HCT116 (cell line): ENCODE results near the gene TPD52L1. TPM values are rescaled to one million over a fixed set of nuclear protein-coding genes. Genes with fewer than 3 reads are reported as not detected.

Experiments
- ATAC-seq: fragments of 200-7000 bp; cut with Tn5 transposase; 2 replicates; pipeline ENCODE4 v1.9.1; 2020; ENCODE audit warnings: mild to moderate bottlenecking, moderate library complexity
- BruUV-seq: library from RNA; stranded (reverse); fragments of 400-500 nt; replicated peaks from 2 replicates; lab custom pipeline; 2021; lab: Mats Ljungman, UMichigan
- CTCF ChIA-PET: fragments of 300-600 bp; sonication (Branson Sonifier 250); formaldehyde crosslinking; loops from one replicate; lab custom pipeline; 2021; ENCODE audit warnings: antibody characterized with exemption; lab: Charles Lee
- POLR2A ChIA-PET: fragments of 300-600, 350-600 bp; sonication (Branson Sonifier 250); formaldehyde crosslinking; loops from one replicate; lab custom pipeline; 2021; ENCODE audit warnings: antibody characterized with exemption; lab: Charles Lee
- RAD21 ChIA-PET, 2 experiments: fragments of 300-600 bp; sonication (Branson Sonifier 250); formaldehyde crosslinking; loops; one replicate each; lab custom pipeline; 2023; ENCODE audit warnings: low total read pairs in 2 of 2; ENCODE audit not compliant: uncharacterized antibody in 2 of 2, unreplicated experiment in 2 of 2, low non-redundant PET in 1 of 2; lab: Charles Lee
- DNase-seq: peaks from one replicate; pipeline ENCODE4 v3.0.0-alpha.2; 2010; ENCODE audit warnings: low read depth, low spot score
- H2AFZ ChIP-seq: fragments of 200-600 bp; shearing (Covaris generic), sonication (generic); 2 replicates; pipeline ENCODE4 v1.6.1; 2017; ENCODE audit warnings: low read depth, mixed run types, mixed read lengths, antibody characterized with exemption, low read length; ENCODE audit not compliant: poor library complexity, severe bottlenecking
- H3K27ac ChIP-seq: 2 replicates; pipeline ENCODE4 v1.5.1; 2012; ENCODE audit warnings: low read depth, low read length
- H3K27me3 ChIP-seq: fragments of 200-600 bp; sonication (generic); 2 replicates; pipeline ENCODE4 v1.6.1; 2016; ENCODE audit warnings: mixed run types, low read length, mixed read lengths; ENCODE audit not compliant: insufficient read depth
- H3K36me3 ChIP-seq, 2 experiments: fragments of 200-500 bp in 1 of 2; fragments of 200-600 bp in 1 of 2; sonication (Bioruptor generic) in 1 of 2; sonication (generic) in 1 of 2; 2 replicates each; pipeline versions ENCODE4 v1.5.1 to v1.6.1; 2014 to 2016; ENCODE audit warnings: low read length in 2 of 2, inconsistent platforms in 1 of 2, mixed read lengths in 1 of 2, mixed run types in 1 of 2; ENCODE audit not compliant: insufficient read depth in 2 of 2, control insufficient read depth in 1 of 2
- H3K4me1 ChIP-seq, 2 experiments: fragments of 200-600 bp in 1 of 2; sonication (generic) in 1 of 2; 2 replicates each; pipeline versions ENCODE4 v1.5.1 to v1.6.1; 2012 to 2017; ENCODE audit warnings: low read length in 2 of 2, inconsistent platforms in 1 of 2, mild to moderate bottlenecking in 1 of 2, mixed read lengths in 1 of 2, mixed run types in 1 of 2, moderate library complexity in 1 of 2; ENCODE audit not compliant: insufficient read depth in 2 of 2, control insufficient read depth in 1 of 2
- H3K4me2 ChIP-seq: fragments of 200-600 bp; sonication (generic); 2 replicates; pipeline ENCODE4 v1.6.1; 2017; ENCODE audit warnings: mixed run types, low read length, mixed read lengths
- H3K4me3 ChIP-seq, 2 experiments: fragments of 200-600 bp in 1 of 2; sonication (generic) in 1 of 2; replicated peaks in 1 of 2; 2 replicates each; pipeline ENCODE4 v1.5.1; 2011 to 2016; ENCODE audit warnings: low read length in 2 of 2, control low read depth in 1 of 2, low read depth in 1 of 2, mild to moderate bottlenecking in 1 of 2, mixed read lengths in 1 of 2, mixed run types in 1 of 2
- H3K79me2 ChIP-seq: fragments of 200-600 bp; sonication (generic); 2 replicates; pipeline ENCODE4 v1.6.1; 2017; ENCODE audit warnings: mild to moderate bottlenecking, mixed run types, low read length, moderate library complexity, mixed read lengths; ENCODE audit not compliant: insufficient read depth
- H3K9ac ChIP-seq: fragments of 200-600 bp; sonication (generic); 2 replicates; pipeline ENCODE4 v1.6.1; 2016; ENCODE audit warnings: low read length, mixed read lengths
- H3K9me2 ChIP-seq: fragments of 200-600 bp; sonication (generic), shearing (Covaris generic); 2 replicates; pipeline ENCODE4 v1.6.1; 2017; ENCODE audit warnings: mixed run types, mild to moderate bottlenecking, moderate library complexity; ENCODE audit not compliant: insufficient read depth
- H3K9me3 ChIP-seq, 2 experiments: fragments of 200-500 bp in 1 of 2; fragments of 200-600 bp in 1 of 2; sonication (Bioruptor generic) in 1 of 2; sonication (generic) in 1 of 2; 2 replicates each; pipeline ENCODE4 v1.6.1; 2014 to 2017; ENCODE audit warnings: low read length in 2 of 2, mixed read lengths in 2 of 2, inconsistent platforms in 1 of 2, low read depth in 1 of 2, mild to moderate bottlenecking in 1 of 2, mixed run types in 1 of 2, moderate library complexity in 1 of 2; ENCODE audit not compliant: control insufficient read depth in 1 of 2, insufficient read depth in 1 of 2
- H4K20me1 ChIP-seq: fragments of 200-600 bp; sonication (generic), shearing (Covaris generic); 2 replicates; pipeline ENCODE4 v1.6.1; 2017; ENCODE audit warnings: mixed run types, mild to moderate bottlenecking, moderate library complexity; ENCODE audit not compliant: insufficient read depth
- CBX3 ChIP-seq: IDR thresholded peaks from 2 replicates; pipeline ENCODE4 v1.6.1; 2012; ENCODE audit warnings: low read depth
- CEBPB ChIP-seq: IDR thresholded peaks from 2 replicates; pipeline ENCODE4 v1.6.1; 2012; ENCODE audit warnings: low read depth
- CTCF ChIP-seq, 3 experiments: fragments of 200-600 bp in 1 of 3; sonication (generic) in 1 of 3; IDR thresholded peaks in 2 of 3; conservative IDR thresholded peaks in 1 of 3; 2 replicates each; pipeline ENCODE4 v1.5.1; 2012 to 2017; ENCODE audit warnings: low read depth in 2 of 3, low read length in 2 of 3, antibody characterized with exemption in 1 of 3, borderline replicate concordance in 1 of 3, control low read depth in 1 of 3, mild to moderate bottlenecking in 1 of 3, mixed read lengths in 1 of 3, mixed run types in 1 of 3, moderate library complexity in 1 of 3; ENCODE audit not compliant: insufficient read depth in 1 of 3
- EGR1 ChIP-seq: IDR thresholded peaks from 2 replicates; pipeline ENCODE4 v1.6.1; 2012; ENCODE audit warnings: low read depth
- ELF1 ChIP-seq: IDR thresholded peaks from 2 replicates; pipeline ENCODE4 v1.6.1; 2012; ENCODE audit warnings: low read depth, borderline replicate concordance
- EZH2 ChIP-seq: fragments of 200-600 bp; sonication (generic); IDR thresholded peaks from 2 replicates; pipeline ENCODE4 v1.6.1; 2017; ENCODE audit warnings: antibody characterized with exemption, mixed run types
- FOSL1 ChIP-seq: IDR thresholded peaks from 2 replicates; pipeline ENCODE4 v1.6.1; 2012; ENCODE audit warnings: low read depth
- JUND ChIP-seq: IDR thresholded peaks from 2 replicates; pipeline ENCODE4 v1.6.1; 2012
- MAX ChIP-seq: IDR thresholded peaks from 2 replicates; pipeline ENCODE4 v1.6.1; 2012
- POLR2A ChIP-seq: IDR thresholded peaks from 2 replicates; pipeline ENCODE4 v1.7.0; 2011; ENCODE audit warnings: borderline replicate concordance; ENCODE audit not compliant: insufficient read depth, insufficient read length; ENCODE audit errors: extremely low read depth
- POLR2AphosphoS5 ChIP-seq: IDR thresholded peaks from 2 replicates; pipeline ENCODE4 v1.6.1; 2011; ENCODE audit warnings: mild to moderate bottlenecking, low read depth, low read length, moderate library complexity
- SIN3A ChIP-seq: IDR thresholded peaks from 2 replicates; pipeline ENCODE4 v1.6.1; 2012; ENCODE audit warnings: low read depth
- SRF ChIP-seq: IDR thresholded peaks from 2 replicates; pipeline ENCODE4 v1.6.1; 2012; ENCODE audit warnings: low read depth
- YY1 ChIP-seq: IDR thresholded peaks from 2 replicates; pipeline ENCODE4 v1.6.1; 2011; ENCODE audit warnings: low read length, low read depth, moderate library complexity, mild to moderate bottlenecking; ENCODE audit not compliant: insufficient replicate concordance; ENCODE audit errors: extremely low read depth
- ZFX ChIP-seq: fragments of 450-650 bp; IDR thresholded peaks from 2 replicates; pipeline ENCODE4 v1.6.1; 2017
- ZNF274 ChIP-seq: fragments of 200-500 bp; sonication (Bioruptor generic); IDR thresholded peaks from 2 replicates; pipeline ENCODE4 v1.6.1; 2014; ENCODE audit warnings: mild to moderate bottlenecking, low read depth, low read length, inconsistent platforms
- intact Hi-C: fragments of 100-400 bp; cut with micrococcal nuclease; formaldehyde crosslinking; loops from 2 replicates; pipeline ENCODE4 v1.10.0; 2022
- total RNA-seq: library from RNA; stranded (reverse); gene quantifications from one replicate; pipeline ENCODE4 v1.2.1, GENCODE V29; 2021; ENCODE audit not compliant: unreplicated experiment
- TF ChIP-seq, protein P1 (sequence below): IDR thresholded peaks from 2 replicates; pipeline ENCODE4 v1.6.1; 2011; ENCODE audit warnings: mild to moderate bottlenecking, low read length, moderate library complexity; ENCODE audit not compliant: insufficient replicate concordance; ENCODE audit errors: extremely low read depth
- TF ChIP-seq, protein P2 (sequence below): IDR thresholded peaks from 2 replicates; pipeline ENCODE4 v1.6.1; 2012

TPD52L1 gene
- total RNA-seq, 1 experiment from 2014 or later: 64.1 TPM

GRCh38 chr6:125198398-125198937, 44.9 kb downstream of the TPD52L1 start:
- ChIA-PET POLR2A (no interaction called here), CTCF (interaction anchor here (1.3 kb wide), 1 partner anchor 45 kb away, joined by 5 read pairs; the partner anchor contains the start of gene TPD52L1), RAD21 (no interaction called here)
- Histone ChIP-seq H3K9ac (no peak overlapping the region), H3K79me2 (peaks cover 4% of the 10 kb centered on the region), H3K4me1 (peaks cover 59 to 76% of the 10 kb centered on the region in 2 experiments), H3K27ac (peak overlapping the region; percentile 29; the same call in 1 of the 2 replicates), H3K4me2 (peak overlapping the region; percentile 35), H3K36me3 (no peaks in the 10 kb centered on the region), H4K20me1 (no peaks in the 10 kb centered on the region), H2AFZ (no peak overlapping the region), H3K27me3 (no peaks in the 10 kb centered on the region), H3K4me3 (no peak overlapping the region), H3K9me3 (no peaks in the 10 kb centered on the region), H3K9me2 (no peaks in the 10 kb centered on the region)
- BruUV-seq: no TSS peak
- 0 out of 2 replicates have a peak, but pooled peaks have one; percentile 2 for ATAC-seq
- DNase-seq: no peak
- intact Hi-C loops: loop anchor here (10.0 kb wide), 1 partner anchor 566 kb away; no protein-coding TSS in a partner anchor
- TF ChIP-seq CTCF (IDR thresholded peaks at IDR 0.05 in 2 of 3, conservative IDR thresholded peaks at IDR 0.05 in 1 of 3; ENCODE audit: borderline replicate concordance in 1 of 3, insufficient read depth in 1 of 3, low read depth in 2 of 3, low read length in 2 of 3) (no peak), YY1 (no peak), POLR2AphosphoS5 (no peak), POLR2A (no peak), SIN3A (no peak), ELF1 (no peak), ZFX (no peak), FOSL1 (no peak), EZH2 (no peak), SRF (no peak), CBX3 (no peak), ZNF274 (no peak), JUND (no peak), EGR1 (no peak), CEBPB (no peak), MAX (no peak)
- TF ChIP-seq, protein P1, sequence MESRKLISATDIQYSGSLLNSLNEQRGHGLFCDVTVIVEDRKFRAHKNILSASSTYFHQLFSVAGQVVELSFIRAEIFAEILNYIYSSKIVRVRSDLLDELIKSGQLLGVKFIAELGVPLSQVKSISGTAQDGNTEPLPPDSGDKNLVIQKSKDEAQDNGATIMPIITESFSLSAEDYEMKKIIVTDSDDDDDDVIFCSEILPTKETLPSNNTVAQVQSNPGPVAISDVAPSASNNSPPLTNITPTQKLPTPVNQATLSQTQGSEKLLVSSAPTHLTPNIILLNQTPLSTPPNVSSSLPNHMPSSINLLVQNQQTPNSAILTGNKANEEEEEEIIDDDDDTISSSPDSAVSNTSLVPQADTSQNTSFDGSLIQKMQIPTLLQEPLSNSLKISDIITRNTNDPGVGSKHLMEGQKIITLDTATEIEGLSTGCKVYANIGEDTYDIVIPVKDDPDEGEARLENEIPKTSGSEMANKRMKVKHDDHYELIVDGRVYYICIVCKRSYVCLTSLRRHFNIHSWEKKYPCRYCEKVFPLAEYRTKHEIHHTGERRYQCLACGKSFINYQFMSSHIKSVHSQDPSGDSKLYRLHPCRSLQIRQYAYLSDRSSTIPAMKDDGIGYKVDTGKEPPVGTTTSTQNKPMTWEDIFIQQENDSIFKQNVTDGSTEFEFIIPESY: no peak
- TF ChIP-seq, protein P2, sequence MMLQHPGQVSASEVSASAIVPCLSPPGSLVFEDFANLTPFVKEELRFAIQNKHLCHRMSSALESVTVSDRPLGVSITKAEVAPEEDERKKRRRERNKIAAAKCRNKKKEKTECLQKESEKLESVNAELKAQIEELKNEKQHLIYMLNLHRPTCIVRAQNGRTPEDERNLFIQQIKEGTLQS: no peak
